Subcutaneous adipose tissue (tissue), 4 donors: ENCODE results near the gene ZBTB20. TPM values are rescaled to one million over a fixed set of nuclear protein-coding genes. Genes with fewer than 3 reads are reported as not detected.

Experiments
- CTCF ChIP-seq: fragments of 450-650 bp; IDR thresholded peaks from one replicate; pipeline ENCODE4 v1.5.1; 2016; ENCODE audit warnings: low read depth, mild to moderate bottlenecking, control low read depth, antibody characterized with exemption, moderate library complexity
- total RNA-seq, 4 donors: library from RNA; depleted of rRNA; stranded (reverse); fragments of >200 nt; gene quantifications; one replicate each; pipeline ENCODE4 v1.1.0, GENCODE V29; 2016

Gene ZBTB20
- total RNA-seq, 4 donors from 2014 or later, result 60.3 to 93.4 (median 69.1) TPM

GRCh38 chr3:114496874-114497273 lies 650.2 kb downstream of the ZBTB20 start:
- TF ChIP-seq CTCF, result no peak

GRCh38 chr3:114496466-114496865 lies 650.6 kb downstream of the ZBTB20 start:
- TF ChIP-seq CTCF, result no peak

GRCh38 chr3:114496021-114496434 lies 651.1 kb downstream of the ZBTB20 start:
- no peak for TF ChIP-seq CTCF

- TF ChIP-seq CTCF, result no peak
Measured at GRCh38 chr3:114494498-114494897, 652.6 kb downstream of the ZBTB20 start.

GRCh38 chr3:114490829-114491228 lies 656.3 kb downstream of the ZBTB20 start:
- no peak for TF ChIP-seq CTCF

- no peak for TF ChIP-seq CTCF
Measured at GRCh38 chr3:114487502-114487901, 659.6 kb downstream of the ZBTB20 start.

GRCh38 chr3:114484919-114485318 lies 662.2 kb downstream of the ZBTB20 start:
- no peak for TF ChIP-seq CTCF
